Measurements from ENCODE around the gene CACNA1I. TPM values are rescaled to one million over a fixed set of nuclear protein-coding genes. Genes with fewer than 3 reads are reported as not detected.

Gene CACNA1I
- total RNA-seq, 1 experiment from 2014 or later: 2.1 TPM

- POLR2A ChIA-PET: no interaction called here
- H3K9me3 Mint-ChIP-seq: no peaks in the 10 kb centered on the region
- CTCF ChIA-PET: no interaction called here
- DNase-seq (ENCODE audit: low spot score) (no peak), ATAC-seq (no peak)
- H3K27ac Mint-ChIP-seq: no peak overlapping the region
- no peaks in the 10 kb centered on the region for H3K27me3 Mint-ChIP-seq (ENCODE audit: low read depth)
- TF ChIP-seq NR2C2 (CRISPR knock-in tag; IDR thresholded peaks at IDR 0.05) (no peak), NFATC4 (CRISPR knock-in tag; IDR thresholded peaks at IDR 0.05) (no peak), NR1H2 (CRISPR knock-in tag; IDR thresholded peaks at IDR 0.05) (no peak), ESRRA (CRISPR knock-in tag; IDR thresholded peaks at IDR 0.05; ENCODE audit: borderline replicate concordance) (no peak), ZNF219 (CRISPR knock-in tag; IDR thresholded peaks at IDR 0.05; ENCODE audit: borderline replicate concordance) (no peak), GRHL2 (CRISPR knock-in tag; IDR thresholded peaks at IDR 0.05; ENCODE audit: insufficient replicate concordance, severe bottlenecking) (no peak), MXD4 (CRISPR knock-in tag; IDR thresholded peaks at IDR 0.05; ENCODE audit: borderline replicate concordance) (no peak), STAT6 (CRISPR knock-in tag; conservative IDR thresholded peaks at IDR 0.05; ENCODE audit: low read depth) (no peak), ETV6 (CRISPR knock-in tag; IDR thresholded peaks at IDR 0.05) (no peak), SMAD3 (CRISPR knock-in tag; IDR thresholded peaks at IDR 0.05; ENCODE audit: borderline replicate concordance) (no peak), ATF3 (CRISPR knock-in tag; conservative IDR thresholded peaks at IDR 0.05) (no peak), ZNF232 (CRISPR knock-in tag; IDR thresholded peaks at IDR 0.05) (no peak), ZNF396 (CRISPR knock-in tag; IDR thresholded peaks at IDR 0.05; ENCODE audit: borderline replicate concordance) (no peak), PRDM15 (CRISPR knock-in tag; IDR thresholded peaks at IDR 0.05) (no peak), MYBL2 (CRISPR knock-in tag; IDR thresholded peaks at IDR 0.05) (no peak), ATF6 (CRISPR knock-in tag; IDR thresholded peaks at IDR 0.05) (no peak), ATF2 (CRISPR knock-in tag; IDR thresholded peaks at IDR 0.05; ENCODE audit: borderline replicate concordance, low read depth) (no peak), ELF4 (CRISPR knock-in tag; IDR thresholded peaks at IDR 0.05; ENCODE audit: low read depth) (no peak), USF2 (CRISPR knock-in tag; IDR thresholded peaks at IDR 0.05) (no peak)
- peaks cover 15% of the 10 kb centered on the region for H3K4me1 Mint-ChIP-seq
- H3K4me3 Mint-ChIP-seq: no peak overlapping the region
- no peaks in the 10 kb centered on the region for H3K36me3 Mint-ChIP-seq
Observed at GRCh38 chr22:39718206-39718605, 147.7 kb downstream of the CACNA1I start.
